Vagina (tissue), 2 donors: ENCODE measurements around the gene CLEC12A.

Experiments used
- POLR2A ChIP-seq, 2 donors: fragments of 450-650 bp; IDR thresholded peaks; one replicate each; pipeline ENCODE4 v1.6.1; 2017; ENCODE audit warnings: antibody characterized with exemption in 2 of 2, mild to moderate bottlenecking in 2 of 2, moderate library complexity in 2 of 2
- TF ChIP-seq, protein P1 (sequence below), 3 experiments: fragments of 450-650 bp in 2 of 3; fragments of 200-600 bp in 1 of 3; sonication (generic) in 1 of 3; IDR thresholded peaks; one replicate each; pipeline ENCODE4 v1.5.1; 2017 to 2019; ENCODE audit warnings: antibody characterized with exemption in 3 of 3, mild to moderate bottlenecking in 2 of 3, moderate library complexity in 2 of 3

DNA sequence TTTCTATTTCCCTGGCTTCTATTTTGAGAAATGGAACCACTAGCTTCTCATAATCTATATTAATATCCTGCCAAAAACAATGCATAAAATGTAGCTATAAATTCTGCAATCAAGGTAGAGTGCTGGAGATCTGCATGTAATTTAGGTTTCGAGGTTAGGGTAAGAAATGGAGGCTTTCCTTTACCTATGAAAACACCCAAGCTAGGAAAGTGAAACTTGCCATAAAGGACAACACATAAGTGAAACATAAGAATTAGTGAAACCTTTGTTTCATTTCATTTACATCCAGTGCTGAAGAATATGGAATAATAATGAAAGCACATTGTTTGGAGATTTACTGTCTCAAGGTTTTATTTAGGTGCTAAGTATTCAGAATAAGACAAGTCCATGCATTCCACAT is 48.8 kb upstream of the CLEC12A start:
- no peak for TF ChIP-seq POLR2A (IDR thresholded peaks at IDR 0.05)
- TF ChIP-seq, protein P1, sequence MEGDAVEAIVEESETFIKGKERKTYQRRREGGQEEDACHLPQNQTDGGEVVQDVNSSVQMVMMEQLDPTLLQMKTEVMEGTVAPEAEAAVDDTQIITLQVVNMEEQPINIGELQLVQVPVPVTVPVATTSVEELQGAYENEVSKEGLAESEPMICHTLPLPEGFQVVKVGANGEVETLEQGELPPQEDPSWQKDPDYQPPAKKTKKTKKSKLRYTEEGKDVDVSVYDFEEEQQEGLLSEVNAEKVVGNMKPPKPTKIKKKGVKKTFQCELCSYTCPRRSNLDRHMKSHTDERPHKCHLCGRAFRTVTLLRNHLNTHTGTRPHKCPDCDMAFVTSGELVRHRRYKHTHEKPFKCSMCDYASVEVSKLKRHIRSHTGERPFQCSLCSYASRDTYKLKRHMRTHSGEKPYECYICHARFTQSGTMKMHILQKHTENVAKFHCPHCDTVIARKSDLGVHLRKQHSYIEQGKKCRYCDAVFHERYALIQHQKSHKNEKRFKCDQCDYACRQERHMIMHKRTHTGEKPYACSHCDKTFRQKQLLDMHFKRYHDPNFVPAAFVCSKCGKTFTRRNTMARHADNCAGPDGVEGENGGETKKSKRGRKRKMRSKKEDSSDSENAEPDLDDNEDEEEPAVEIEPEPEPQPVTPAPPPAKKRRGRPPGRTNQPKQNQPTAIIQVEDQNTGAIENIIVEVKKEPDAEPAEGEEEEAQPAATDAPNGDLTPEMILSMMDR (IDR thresholded peaks at IDR 0.05) = no peak
